H1 (cell line): ENCODE results near the gene ABCG5. TPM values are rescaled to one million over a fixed set of nuclear protein-coding genes. Genes with fewer than 3 reads are reported as not detected.

ENCODE experiments used
- CTCF ChIA-PET: fragments of 300-600 bp; sonication (Branson Sonifier 250); formaldehyde crosslinking; loops from one replicate; lab custom pipeline; 2021; ENCODE audit not compliant: partially characterized antibody; lab: Charles Lee
- POLR2A ChIA-PET: fragments of 300-600 bp; sonication (Branson Sonifier 250); formaldehyde crosslinking; loops from one replicate; lab custom pipeline; 2021; ENCODE audit warnings: inconsistent platforms; ENCODE audit not compliant: partially characterized antibody; lab: Charles Lee
- DNase-seq, 2 experiments: peaks; one replicate each; pipeline versions ENCODE4 v3.0.0 to v3.0.0-alpha.2; 2010 to 2022; ENCODE audit warnings: low spot score in 2 of 2, low read depth in 1 of 2, mixed read lengths in 1 of 2
- FAIRE-seq: peaks from 2 replicates; lab custom pipeline; 2011; peaks lifted over from hg19 to GRCh38; lab: Jason Lieb, UNC
- H2AFZ ChIP-seq: 2 replicates; pipeline ENCODE4 v1.8.1; 2012; ENCODE audit warnings: low read length, inconsistent platforms
- H2AK5ac ChIP-seq: 2 replicates; pipeline ENCODE4 v1.6.1; 2013; ENCODE audit warnings: low read depth, low read length
- H2BK120ac ChIP-seq: replicated peaks from 2 replicates; pipeline ENCODE3; 2013; ENCODE audit warnings: low read depth, low read length, inconsistent platforms
- H2BK12ac ChIP-seq: 2 replicates; pipeline ENCODE4 v1.6.1; 2013; ENCODE audit warnings: low read depth, low read length
- H2BK15ac ChIP-seq: 2 replicates; pipeline ENCODE4 v1.6.1; 2013; ENCODE audit warnings: low read length
- H2BK20ac ChIP-seq: 2 replicates; pipeline ENCODE4 v1.6.1; 2013; ENCODE audit warnings: low read length
- H2BK5ac ChIP-seq: 2 replicates; pipeline ENCODE4 v1.6.1; 2013; ENCODE audit warnings: low read depth, low read length
- H3K14ac ChIP-seq: 2 replicates; pipeline ENCODE4 v1.6.1; 2013; ENCODE audit warnings: inconsistent platforms; ENCODE audit not compliant: insufficient read length
- H3K18ac ChIP-seq: 2 replicates; pipeline ENCODE4 v1.6.1; 2013; ENCODE audit warnings: low read length; ENCODE audit errors: extremely low read depth
- H3K23ac ChIP-seq: 2 replicates; pipeline ENCODE4 v1.6.1; 2013; ENCODE audit warnings: inconsistent platforms; ENCODE audit not compliant: insufficient read length
- H3K23me2 ChIP-seq: 2 replicates; pipeline ENCODE4 v1.6.1; 2013; ENCODE audit warnings: low read depth, low read length
- H3K27ac ChIP-seq: 2 replicates; pipeline ENCODE4 v1.6.1; 2011; ENCODE audit warnings: low read depth, low read length, inconsistent platforms
- H3K27me3 ChIP-seq, 4 experiments: replicated peaks in 1 of 4; 1 replicate in 1 of 4; 2 replicates in 3 of 4; pipeline versions ENCODE4 v1.6.1 to v1.8.1; 2011 to 2013; ENCODE audit warnings: low read length in 3 of 4, mild to moderate bottlenecking in 3 of 4, inconsistent platforms in 2 of 4, mixed read lengths in 2 of 4, moderate library complexity in 1 of 4; ENCODE audit not compliant: control insufficient read depth in 3 of 4, insufficient read depth in 3 of 4; ENCODE audit errors: extremely low read depth in 1 of 4
- H3K36me3 ChIP-seq, 4 experiments: 2 replicates each; pipeline versions ENCODE4 v1.6.1 to v1.8.1; 2011 to 2013; ENCODE audit warnings: mild to moderate bottlenecking in 4 of 4, low read length in 3 of 4, moderate library complexity in 2 of 4, control low read depth in 1 of 4, inconsistent platforms in 1 of 4; ENCODE audit not compliant: insufficient read depth in 4 of 4, control insufficient read depth in 2 of 4
- H3K4ac ChIP-seq: replicated peaks from 2 replicates; pipeline ENCODE3; 2013; ENCODE audit warnings: low read length, low read depth, mixed read lengths, inconsistent platforms; ENCODE audit not compliant: insufficient read length
- H3K4me1 ChIP-seq, 4 experiments: replicated peaks in 1 of 4; 1 replicate in 1 of 4; 2 replicates in 3 of 4; pipeline versions ENCODE4 v1.6.1 to v1.8.1; 2011 to 2013; ENCODE audit warnings: low read length in 3 of 4, inconsistent platforms in 2 of 4, mixed read lengths in 1 of 4; ENCODE audit not compliant: insufficient read depth in 4 of 4, control insufficient read depth in 3 of 4
- H3K4me2 ChIP-seq, 2 experiments: 2 replicates each; pipeline versions ENCODE4 v1.6.1 to v1.8.1; 2011 to 2013; ENCODE audit warnings: low read depth in 2 of 2, low read length in 2 of 2, control low read depth in 1 of 2, inconsistent platforms in 1 of 2, mild to moderate bottlenecking in 1 of 2; ENCODE audit not compliant: insufficient read depth in 1 of 2
- H3K4me3 ChIP-seq, 4 experiments: fragments of 200-600, 300-600 bp in 1 of 4; sonication (generic), shearing (Covaris generic), sonication (Bioruptor Twin) in 1 of 4; 2 replicates each; pipeline versions ENCODE4 v1.5.1 to v1.8.1; 2011 to 2016; ENCODE audit warnings: low read length in 4 of 4, low read depth in 3 of 4, control low read depth in 2 of 4, inconsistent platforms in 2 of 4, mild to moderate bottlenecking in 2 of 4, mixed read lengths in 1 of 4, moderate library complexity in 1 of 4; ENCODE audit not compliant: insufficient read depth in 2 of 4; ENCODE audit errors: extremely low read depth in 1 of 4
- H3K56ac ChIP-seq: replicated peaks from 2 replicates; pipeline ENCODE3; 2013; ENCODE audit warnings: low read depth, mild to moderate bottlenecking, mixed read lengths, low read length, inconsistent platforms; ENCODE audit not compliant: insufficient read length
- H3K79me1 ChIP-seq: 2 replicates; pipeline ENCODE4 v1.6.1; 2013; ENCODE audit warnings: low read depth, low read length, control low read depth
- H3K79me2 ChIP-seq, 2 experiments: 2 replicates each; pipeline versions ENCODE4 v1.6.1 to v1.8.1; 2012 to 2013; ENCODE audit warnings: low read length in 2 of 2, mild to moderate bottlenecking in 2 of 2, inconsistent platforms in 1 of 2; ENCODE audit not compliant: insufficient read depth in 2 of 2, control insufficient read depth in 1 of 2
- H3K9ac ChIP-seq, 4 experiments: replicated peaks in 1 of 4; 1 replicate in 1 of 4; 2 replicates in 3 of 4; pipeline versions ENCODE4 v1.6.1 to v1.8.1; 2011 to 2013; ENCODE audit warnings: low read depth in 3 of 4, low read length in 3 of 4, control low read depth in 2 of 4, mild to moderate bottlenecking in 2 of 4, moderate library complexity in 2 of 4, inconsistent platforms in 1 of 4; ENCODE audit errors: extremely low read depth in 1 of 4
- H3K9me3 ChIP-seq, 2 experiments: 2 replicates each; pipeline versions ENCODE4 v1.6.1 to v1.8.1; 2012 to 2013; ENCODE audit warnings: mild to moderate bottlenecking in 2 of 2, moderate library complexity in 2 of 2, control low read depth in 1 of 2, inconsistent platforms in 1 of 2, low read depth in 1 of 2, low read length in 1 of 2, mixed read lengths in 1 of 2; ENCODE audit not compliant: insufficient read depth in 2 of 2
- H4K20me1 ChIP-seq, 2 experiments: replicated peaks in 1 of 2; 2 replicates each; pipeline versions ENCODE3 to v1.8.1; 2011 to 2013; ENCODE audit warnings: inconsistent platforms in 2 of 2, low read length in 2 of 2, mild to moderate bottlenecking in 1 of 2; ENCODE audit not compliant: insufficient read depth in 2 of 2, control insufficient read depth in 1 of 2
- H4K5ac ChIP-seq: 2 replicates; pipeline ENCODE4 v1.6.1; 2013; ENCODE audit warnings: low read length, low read depth, mixed read lengths, inconsistent platforms; ENCODE audit not compliant: insufficient read length
- H4K8ac ChIP-seq: 2 replicates; pipeline ENCODE4 v1.8.0; 2013; ENCODE audit warnings: mild to moderate bottlenecking, moderate library complexity, low read length, inconsistent platforms; ENCODE audit not compliant: insufficient read depth; ENCODE audit errors: extremely low read depth
- H4K91ac ChIP-seq: replicated peaks from 2 replicates; pipeline ENCODE3; 2013; ENCODE audit warnings: low read length, mixed read lengths, inconsistent platforms; ENCODE audit not compliant: insufficient read length
- CBX5 ChIP-seq: fragments of 300-800, 300-1000 bp; sonication (generic); IDR thresholded peaks from 2 replicates; pipeline ENCODE4 v1.7.1; 2016; ENCODE audit warnings: antibody characterized with exemption, low read length, low read depth
- CHD1 ChIP-seq: IDR thresholded peaks from 2 replicates; pipeline ENCODE4 v1.6.1; 2012; ENCODE audit warnings: low read depth, low read length, improper control_type of control experiment
- FOSL1 ChIP-seq: IDR thresholded peaks from 2 replicates; pipeline ENCODE4 v1.6.1; 2011; ENCODE audit warnings: mild to moderate bottlenecking, low read depth, low read length, moderate library complexity; ENCODE audit not compliant: insufficient read depth
- HDAC2 ChIP-seq, 2 experiments: fragments of 300-600 bp in 1 of 2; sonication (generic) in 1 of 2; IDR thresholded peaks; 2 replicates each; pipeline ENCODE4 v1.6.1; 2011 to 2012; ENCODE audit warnings: low read depth in 2 of 2, low read length in 2 of 2, mild to moderate bottlenecking in 2 of 2, moderate library complexity in 2 of 2, borderline replicate concordance in 1 of 2, inconsistent platforms in 1 of 2
- KDM1A ChIP-seq: fragments of 200-600, 300-600 bp; sonication (generic); IDR thresholded peaks from 2 replicates; pipeline ENCODE4 v1.7.1; 2016; ENCODE audit warnings: mild to moderate bottlenecking, low read length, borderline replicate concordance
- NANOG ChIP-seq: IDR thresholded peaks from 2 replicates; pipeline ENCODE4 v1.6.1; 2011; ENCODE audit warnings: low read length, low read depth, mild to moderate bottlenecking, inconsistent platforms; ENCODE audit not compliant: insufficient read depth, poor library complexity, severe bottlenecking
- SAP30 ChIP-seq: fragments of 300-600 bp; sonication (generic); IDR thresholded peaks from 2 replicates; pipeline ENCODE4 v1.7.1; 2012; ENCODE audit warnings: low read length, moderate library complexity, mild to moderate bottlenecking, inconsistent platforms; ENCODE audit not compliant: insufficient read depth, insufficient replicate concordance
- SP4 ChIP-seq: IDR thresholded peaks from 2 replicates; pipeline ENCODE4 v1.6.1; 2012; ENCODE audit warnings: low read length, inconsistent platforms
- TBP ChIP-seq: IDR thresholded peaks from 2 replicates; pipeline ENCODE4 v1.6.1; 2011; ENCODE audit warnings: low read depth, low read length, improper control_type of control experiment
- USF2 ChIP-seq: IDR thresholded peaks from 2 replicates; pipeline ENCODE4 v1.6.1; 2011; ENCODE audit warnings: low read length, improper control_type of control experiment
- WGBS, 2 experiments: shearing (Covaris generic) in 1 of 2; methylation state at CpG; one replicate each; pipeline versions ENCODE4 v1.1.6 to v1.1.7; 2013 to 2015; ENCODE audit warnings: low lambda C conversion rate in 2 of 2, mixed read lengths in 2 of 2, inconsistent platforms in 1 of 2, low coverage in 1 of 2, missing lambda C conversion rate in 1 of 2; ENCODE audit not compliant: insufficient replicate concordance in 2 of 2, insufficient coverage in 1 of 2, insufficient read length in 1 of 2; ENCODE audit errors: extremely low coverage in 1 of 2, missing lambda C conversion rate in 1 of 2; 5-methylcytosine and 5-hydroxymethylcytosine counted together
- polyA plus RNA-seq, 7 experiments: library from polyadenylated mRNA; depleted of rRNA in 3 of 7; stranded (reverse) in 5 of 7; unstranded in 2 of 7; fragments of >200 nt in 5 of 7; fragments of 200-250 nt in 2 of 7; gene quantifications; 1 replicate in 5 of 7; 2 replicates in 1 of 7; 4 replicates in 1 of 7; pipeline versions ENCODE4 v1.2.1 to v1.2.3, GENCODE V29; 2011 to 2013; ENCODE audit warnings: missing spikeins in 2 of 7, mixed read lengths in 2 of 7
- total RNA-seq: library from RNA; stranded (reverse); fragmentation: NEBNext Ultra II Directional; extraction: Animal tissue kit (Norgen Biotek cat#: 25700); gene quantifications from 2 replicates; pipeline ENCODE4 v1.2.1, GENCODE V29; 2021

Gene ABCG5
- total and polyA plus RNA-seq, 2 of the 8 experiments (the other 6 are each of a cell fraction or from before 2014, with no cell fraction given) = not detected

- H3K23ac ChIP-seq = no peak overlapping the region
- H2AFZ ChIP-seq = no peak overlapping the region
- H4K8ac ChIP-seq = no peak overlapping the region
- H3K36me3 ChIP-seq = no peaks in the 10 kb centered on the region
- no peak overlapping the region for H3K27ac ChIP-seq
- H3K14ac ChIP-seq = no peak overlapping the region
- no peak overlapping the region for H2BK120ac ChIP-seq
- no peaks in the 10 kb centered on the region for H3K9me3 ChIP-seq
- no peaks in the 10 kb centered on the region for H3K23me2 ChIP-seq
- H3K9ac ChIP-seq = no peak overlapping the region
- H4K91ac ChIP-seq = no peak overlapping the region
- POLR2A ChIA-PET = no interaction called here
- DNase-seq = no peak
- peak overlapping the region; percentile 50 to 78 for H3K4me2 ChIP-seq
- no peak overlapping the region for H2BK12ac ChIP-seq
- H2BK5ac ChIP-seq = no peak overlapping the region
- peak overlapping the region in 3 of 4 experiments; percentile 21 to 43 (median 21); a peak in 5 of 8 replicates for H3K4me3 ChIP-seq
- FAIRE-seq = no peak
- no peak overlapping the region for H3K56ac ChIP-seq
- H3K27me3 ChIP-seq = no peaks in the 10 kb centered on the region
- H2BK15ac ChIP-seq = no peak overlapping the region
- CTCF ChIA-PET = no interaction called here
- H3K79me1 ChIP-seq = no peaks in the 10 kb centered on the region
- no peaks in the 10 kb centered on the region for H4K20me1 ChIP-seq
- no peak overlapping the region for H2BK20ac ChIP-seq
- no peak overlapping the region for H2AK5ac ChIP-seq
- no peak overlapping the region for H4K5ac ChIP-seq
- no peaks in the 10 kb centered on the region for H3K79me2 ChIP-seq
- H3K18ac ChIP-seq = no peak overlapping the region
- H3K4ac ChIP-seq = no peak overlapping the region
- WGBS, 2 experiments = 72% methylated on average over 31 of the region's 54 CpGs; no CpG with 5 or more reads in 1 of the 2 experiments
- H3K4me1 ChIP-seq = no peaks in the 10 kb centered on the region; a peak in 1 of 7 replicates
- TF ChIP-seq HDAC2 (IDR thresholded peaks at IDR 0.05; ENCODE audit: borderline replicate concordance in 1 of 2, low read depth in 2 of 2, low read length in 2 of 2) (no peak), CHD1 (no peak), NANOG (no peak), FOSL1 (no peak), KDM1A (no peak), TBP (no peak), SAP30 (no peak), SP4 (no peak), USF2 (no peak), CBX5 (no peak)
Measured at GRCh38 chr2:43831543-43832294, 6.9 kb downstream of the ABCG5 start.
